ENCODE data around the gene UQCR11.
A peak's percentile ranks its signal among the peaks of the same experiment; 100 is the strongest.

UQCR11 gene

GRCh38 chr19:1608359-1609102 is 3.3 kb upstream of the UQCR11 start:
- Histone ChIP-seq H3K4me2 (ENCODE audit: insufficient read depth, low read length) (no peak overlapping the region), H4K20me1 (ENCODE audit: insufficient read depth, low read length) (peaks cover 33% of the 10 kb centered on the region)
- no peak for DNase-seq

GRCh38 chr19:1606138-1606651 is 933 bp upstream of the UQCR11 start:
- Histone ChIP-seq H4K20me1 (ENCODE audit: insufficient read depth, low read length) (peaks cover 35% of the 10 kb centered on the region), H3K79me2 (ENCODE audit: insufficient read depth, low read length) (peaks cover 40% of the 10 kb centered on the region), H3K4me2 (ENCODE audit: insufficient read depth, low read length) (peak overlapping the region; percentile 87), H3K4me1 (ENCODE audit: insufficient read depth, low read length) (peaks cover 40% of the 10 kb centered on the region), H3K4me3 (ENCODE audit: low read depth in 1 of 2, low read length in 2 of 2) (peak overlapping the region; percentile 28 to 100; a peak in 3 of 4 replicates), H3K27ac (ENCODE audit: low read length) (peak overlapping the region; percentile 81), H3K36me3 (ENCODE audit: insufficient read depth, low read length) (peaks cover 40% of the 10 kb centered on the region), H2AFZ (ENCODE audit: low read depth, low read length) (peak overlapping the region; percentile 89), H3K9me3 (ENCODE audit: insufficient read depth, low read length, severe bottlenecking) (no peaks in the 10 kb centered on the region), H3K9ac (ENCODE audit: low read depth, low read length) (peak overlapping the region; percentile 99), H3K27me3 (ENCODE audit: insufficient read depth, low read length, poor library complexity) (no peaks in the 10 kb centered on the region)
- TF ChIP-seq EZH2 (IDR thresholded peaks at IDR 0.05; ENCODE audit: borderline replicate concordance, low read depth, low read length, severe bottlenecking) (no peak), CTCF (IDR thresholded peaks at IDR 0.05; ENCODE audit: borderline replicate concordance, extremely low read depth, low read length, poor library complexity, severe bottlenecking) (no peak)
- ATAC-seq (ENCODE audit: insufficient read depth, low read depth): no peak
- no peak for DNase-seq

More at GRCh38 chr19:1608359-1609102, 3.3 kb upstream of the UQCR11 start:
- Histone ChIP-seq H3K79me2 (ENCODE audit: insufficient read depth, low read length) (peaks cover 17% of the 10 kb centered on the region), H2AFZ (ENCODE audit: low read depth, low read length) (no peak overlapping the region), H3K9me3 (ENCODE audit: insufficient read depth, low read length, severe bottlenecking) (no peaks in the 10 kb centered on the region), H3K4me1 (ENCODE audit: insufficient read depth, low read length) (peaks cover 30% of the 10 kb centered on the region), H3K27ac (ENCODE audit: low read length) (no peak overlapping the region), H3K36me3 (ENCODE audit: insufficient read depth, low read length) (peaks cover 46% of the 10 kb centered on the region), H3K9ac (ENCODE audit: low read depth, low read length) (no peak overlapping the region), H3K4me3 (ENCODE audit: low read depth in 1 of 2, low read length in 2 of 2) (no peak overlapping the region), H3K27me3 (ENCODE audit: insufficient read depth, low read length, poor library complexity) (no peaks in the 10 kb centered on the region)
- no peak for ATAC-seq (ENCODE audit: insufficient read depth, low read depth)
- TF ChIP-seq CTCF (IDR thresholded peaks at IDR 0.05; ENCODE audit: borderline replicate concordance, extremely low read depth, low read length, poor library complexity, severe bottlenecking) (no peak), EZH2 (IDR thresholded peaks at IDR 0.05; ENCODE audit: borderline replicate concordance, low read depth, low read length, severe bottlenecking) (no peak)

GRCh38 chr19:1602091-1602707 is 3.1 kb downstream of the UQCR11 start:
- no peak for TF ChIP-seq CTCF (IDR thresholded peaks at IDR 0.05; ENCODE audit: borderline replicate concordance, extremely low read depth, low read length, poor library complexity, severe bottlenecking)
- TF ChIP-seq EZH2 (IDR thresholded peaks at IDR 0.05; ENCODE audit: borderline replicate concordance, low read depth, low read length, severe bottlenecking): no peak
- Histone ChIP-seq H3K4me1 (ENCODE audit: insufficient read depth, low read length) (peaks cover 40% of the 10 kb centered on the region), H3K9ac (ENCODE audit: low read depth, low read length) (no peak overlapping the region), H3K9me3 (ENCODE audit: insufficient read depth, low read length, severe bottlenecking) (no peaks in the 10 kb centered on the region), H3K79me2 (ENCODE audit: insufficient read depth, low read length) (peaks cover 74% of the 10 kb centered on the region), H3K27me3 (ENCODE audit: insufficient read depth, low read length, poor library complexity) (no peaks in the 10 kb centered on the region), H3K36me3 (ENCODE audit: insufficient read depth, low read length) (peaks cover 54% of the 10 kb centered on the region), H4K20me1 (ENCODE audit: insufficient read depth, low read length) (peaks cover 55% of the 10 kb centered on the region), H3K4me3 (ENCODE audit: low read depth in 1 of 2, low read length in 2 of 2) (no peak overlapping the region), H2AFZ (ENCODE audit: low read depth, low read length) (no peak overlapping the region), H3K27ac (ENCODE audit: low read length) (no peak overlapping the region), H3K4me2 (ENCODE audit: insufficient read depth, low read length) (no peak overlapping the region)
- no peak for ATAC-seq (ENCODE audit: insufficient read depth, low read depth)
- no peak for DNase-seq

Measured in DND-41 (cell line).